H1 (cell line): ENCODE measurements around the gene DENND4B. TPM values are rescaled to one million over a fixed set of nuclear protein-coding genes. Genes with fewer than 3 reads are reported as not detected.

Experiments used
- KDM4A ChIP-seq: IDR thresholded peaks from one replicate; pipeline ENCODE4 v1.7.1; 2012; ENCODE audit warnings: low read depth, mild to moderate bottlenecking, moderate library complexity, low read length, inconsistent platforms; ENCODE audit not compliant: severe bottlenecking
- RNF2 ChIP-seq: fragments of 200-900, 300-1000 bp; sonication (generic); IDR thresholded peaks from 2 replicates; pipeline ENCODE4 v1.7.1; 2016; ENCODE audit warnings: borderline replicate concordance, low read depth, mild to moderate bottlenecking, antibody characterized with exemption, low read length; ENCODE audit not compliant: poor library complexity, severe bottlenecking; ENCODE audit errors: missing control alignments
- SAP30 ChIP-seq: fragments of 300-600 bp; sonication (generic); IDR thresholded peaks from 2 replicates; pipeline ENCODE4 v1.7.1; 2012; ENCODE audit warnings: low read length, moderate library complexity, mild to moderate bottlenecking, inconsistent platforms; ENCODE audit not compliant: insufficient read depth, insufficient replicate concordance
- TAF7 ChIP-seq: optimal IDR thresholded peaks from 2 replicates; pipeline ENCODE3; 2011; ENCODE audit warnings: low read depth, mild to moderate bottlenecking, inconsistent platforms, low read length, moderate library complexity, borderline replicate concordance
- YY1 ChIP-seq: IDR thresholded peaks from 2 replicates; pipeline ENCODE4 v1.6.1; 2011; ENCODE audit warnings: low read depth, mild to moderate bottlenecking, low read length
- polyA plus RNA-seq, 7 experiments: library from polyadenylated mRNA; depleted of rRNA in 3 of 7; stranded (reverse) in 5 of 7; unstranded in 2 of 7; fragments of >200 nt in 5 of 7; fragments of 200-250 nt in 2 of 7; gene quantifications; 1 replicate in 5 of 7; 2 replicates in 1 of 7; 4 replicates in 1 of 7; pipeline versions ENCODE4 v1.2.1 to v1.2.3, GENCODE V29; 2011 to 2013; ENCODE audit warnings: missing spikeins in 2 of 7, mixed read lengths in 2 of 7
- total RNA-seq: library from RNA; stranded (reverse); fragmentation: NEBNext Ultra II Directional; extraction: Animal tissue kit (Norgen Biotek cat#: 25700); gene quantifications from 2 replicates; pipeline ENCODE4 v1.2.1, GENCODE V29; 2021
- TF ChIP-seq, protein P1 (sequence below): IDR thresholded peaks from 2 replicates; pipeline ENCODE4 v1.6.1; 2012; ENCODE audit warnings: low read length, inconsistent platforms
- TF ChIP-seq, protein P2 (sequence below): fragments of 300-600 bp; sonication (generic); IDR thresholded peaks from 2 replicates; pipeline ENCODE4 v1.7.1; 2012; ENCODE audit warnings: low read length, moderate library complexity, mild to moderate bottlenecking, inconsistent platforms; ENCODE audit not compliant: insufficient replicate concordance

Gene DENND4B
- total and polyA plus RNA-seq, 2 of the 8 experiments (the other 6 are each of a cell fraction or from before 2014, with no cell fraction given): 45.6 to 61.1 TPM

DNA sequence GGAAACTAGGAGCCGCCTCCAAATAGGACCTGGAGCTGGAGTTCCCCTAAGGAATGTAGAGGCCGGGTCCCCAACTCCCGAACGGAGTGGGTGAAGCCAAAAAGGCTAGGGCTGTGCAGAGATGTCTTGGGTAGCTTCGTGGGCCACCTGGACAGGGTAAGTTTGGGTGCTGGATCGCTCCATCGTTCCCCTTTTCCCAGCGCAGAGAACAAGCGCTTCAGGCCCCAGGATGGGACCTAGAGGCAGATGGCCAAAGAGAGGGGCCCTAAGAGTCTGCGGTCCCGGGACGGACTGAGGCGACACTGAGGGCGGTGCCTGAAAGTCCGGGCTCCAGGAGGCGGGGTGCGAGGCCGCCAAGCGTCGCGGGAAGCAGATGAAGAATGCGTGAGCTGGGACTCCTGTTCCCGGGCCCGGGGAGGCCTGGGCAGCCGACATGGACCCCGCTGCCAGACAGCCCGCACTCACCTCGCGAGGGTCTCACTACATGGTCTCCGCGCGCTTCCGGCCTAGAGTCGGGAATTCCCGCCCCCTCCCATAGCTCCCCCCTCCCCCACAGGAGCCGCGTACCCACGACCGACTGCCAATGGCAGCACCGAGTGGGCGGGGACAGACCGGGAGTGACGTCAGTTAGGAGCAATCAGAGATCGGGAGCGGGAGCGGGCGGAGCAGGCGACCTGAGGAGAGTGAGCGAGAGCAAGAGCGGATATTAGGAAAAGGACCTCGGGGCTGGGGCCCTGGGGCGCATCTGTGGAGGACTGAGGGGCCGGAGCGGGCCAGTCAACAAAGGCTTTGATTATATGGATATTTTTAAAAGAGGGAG lies 16.7 kb upstream of the DENND4B start, which contains the start of gene SLC39A1 (continued):
- TF ChIP-seq TAF7 (no peak), YY1 (no peak), SAP30 (no peak), RNF2 (no peak), KDM4A (no peak)
- TF ChIP-seq, protein P1, sequence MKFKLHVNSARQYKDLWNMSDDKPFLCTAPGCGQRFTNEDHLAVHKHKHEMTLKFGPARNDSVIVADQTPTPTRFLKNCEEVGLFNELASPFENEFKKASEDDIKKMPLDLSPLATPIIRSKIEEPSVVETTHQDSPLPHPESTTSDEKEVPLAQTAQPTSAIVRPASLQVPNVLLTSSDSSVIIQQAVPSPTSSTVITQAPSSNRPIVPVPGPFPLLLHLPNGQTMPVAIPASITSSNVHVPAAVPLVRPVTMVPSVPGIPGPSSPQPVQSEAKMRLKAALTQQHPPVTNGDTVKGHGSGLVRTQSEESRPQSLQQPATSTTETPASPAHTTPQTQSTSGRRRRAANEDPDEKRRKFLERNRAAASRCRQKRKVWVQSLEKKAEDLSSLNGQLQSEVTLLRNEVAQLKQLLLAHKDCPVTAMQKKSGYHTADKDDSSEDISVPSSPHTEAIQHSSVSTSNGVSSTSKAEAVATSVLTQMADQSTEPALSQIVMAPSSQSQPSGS: no peak
- TF ChIP-seq, protein P2, sequence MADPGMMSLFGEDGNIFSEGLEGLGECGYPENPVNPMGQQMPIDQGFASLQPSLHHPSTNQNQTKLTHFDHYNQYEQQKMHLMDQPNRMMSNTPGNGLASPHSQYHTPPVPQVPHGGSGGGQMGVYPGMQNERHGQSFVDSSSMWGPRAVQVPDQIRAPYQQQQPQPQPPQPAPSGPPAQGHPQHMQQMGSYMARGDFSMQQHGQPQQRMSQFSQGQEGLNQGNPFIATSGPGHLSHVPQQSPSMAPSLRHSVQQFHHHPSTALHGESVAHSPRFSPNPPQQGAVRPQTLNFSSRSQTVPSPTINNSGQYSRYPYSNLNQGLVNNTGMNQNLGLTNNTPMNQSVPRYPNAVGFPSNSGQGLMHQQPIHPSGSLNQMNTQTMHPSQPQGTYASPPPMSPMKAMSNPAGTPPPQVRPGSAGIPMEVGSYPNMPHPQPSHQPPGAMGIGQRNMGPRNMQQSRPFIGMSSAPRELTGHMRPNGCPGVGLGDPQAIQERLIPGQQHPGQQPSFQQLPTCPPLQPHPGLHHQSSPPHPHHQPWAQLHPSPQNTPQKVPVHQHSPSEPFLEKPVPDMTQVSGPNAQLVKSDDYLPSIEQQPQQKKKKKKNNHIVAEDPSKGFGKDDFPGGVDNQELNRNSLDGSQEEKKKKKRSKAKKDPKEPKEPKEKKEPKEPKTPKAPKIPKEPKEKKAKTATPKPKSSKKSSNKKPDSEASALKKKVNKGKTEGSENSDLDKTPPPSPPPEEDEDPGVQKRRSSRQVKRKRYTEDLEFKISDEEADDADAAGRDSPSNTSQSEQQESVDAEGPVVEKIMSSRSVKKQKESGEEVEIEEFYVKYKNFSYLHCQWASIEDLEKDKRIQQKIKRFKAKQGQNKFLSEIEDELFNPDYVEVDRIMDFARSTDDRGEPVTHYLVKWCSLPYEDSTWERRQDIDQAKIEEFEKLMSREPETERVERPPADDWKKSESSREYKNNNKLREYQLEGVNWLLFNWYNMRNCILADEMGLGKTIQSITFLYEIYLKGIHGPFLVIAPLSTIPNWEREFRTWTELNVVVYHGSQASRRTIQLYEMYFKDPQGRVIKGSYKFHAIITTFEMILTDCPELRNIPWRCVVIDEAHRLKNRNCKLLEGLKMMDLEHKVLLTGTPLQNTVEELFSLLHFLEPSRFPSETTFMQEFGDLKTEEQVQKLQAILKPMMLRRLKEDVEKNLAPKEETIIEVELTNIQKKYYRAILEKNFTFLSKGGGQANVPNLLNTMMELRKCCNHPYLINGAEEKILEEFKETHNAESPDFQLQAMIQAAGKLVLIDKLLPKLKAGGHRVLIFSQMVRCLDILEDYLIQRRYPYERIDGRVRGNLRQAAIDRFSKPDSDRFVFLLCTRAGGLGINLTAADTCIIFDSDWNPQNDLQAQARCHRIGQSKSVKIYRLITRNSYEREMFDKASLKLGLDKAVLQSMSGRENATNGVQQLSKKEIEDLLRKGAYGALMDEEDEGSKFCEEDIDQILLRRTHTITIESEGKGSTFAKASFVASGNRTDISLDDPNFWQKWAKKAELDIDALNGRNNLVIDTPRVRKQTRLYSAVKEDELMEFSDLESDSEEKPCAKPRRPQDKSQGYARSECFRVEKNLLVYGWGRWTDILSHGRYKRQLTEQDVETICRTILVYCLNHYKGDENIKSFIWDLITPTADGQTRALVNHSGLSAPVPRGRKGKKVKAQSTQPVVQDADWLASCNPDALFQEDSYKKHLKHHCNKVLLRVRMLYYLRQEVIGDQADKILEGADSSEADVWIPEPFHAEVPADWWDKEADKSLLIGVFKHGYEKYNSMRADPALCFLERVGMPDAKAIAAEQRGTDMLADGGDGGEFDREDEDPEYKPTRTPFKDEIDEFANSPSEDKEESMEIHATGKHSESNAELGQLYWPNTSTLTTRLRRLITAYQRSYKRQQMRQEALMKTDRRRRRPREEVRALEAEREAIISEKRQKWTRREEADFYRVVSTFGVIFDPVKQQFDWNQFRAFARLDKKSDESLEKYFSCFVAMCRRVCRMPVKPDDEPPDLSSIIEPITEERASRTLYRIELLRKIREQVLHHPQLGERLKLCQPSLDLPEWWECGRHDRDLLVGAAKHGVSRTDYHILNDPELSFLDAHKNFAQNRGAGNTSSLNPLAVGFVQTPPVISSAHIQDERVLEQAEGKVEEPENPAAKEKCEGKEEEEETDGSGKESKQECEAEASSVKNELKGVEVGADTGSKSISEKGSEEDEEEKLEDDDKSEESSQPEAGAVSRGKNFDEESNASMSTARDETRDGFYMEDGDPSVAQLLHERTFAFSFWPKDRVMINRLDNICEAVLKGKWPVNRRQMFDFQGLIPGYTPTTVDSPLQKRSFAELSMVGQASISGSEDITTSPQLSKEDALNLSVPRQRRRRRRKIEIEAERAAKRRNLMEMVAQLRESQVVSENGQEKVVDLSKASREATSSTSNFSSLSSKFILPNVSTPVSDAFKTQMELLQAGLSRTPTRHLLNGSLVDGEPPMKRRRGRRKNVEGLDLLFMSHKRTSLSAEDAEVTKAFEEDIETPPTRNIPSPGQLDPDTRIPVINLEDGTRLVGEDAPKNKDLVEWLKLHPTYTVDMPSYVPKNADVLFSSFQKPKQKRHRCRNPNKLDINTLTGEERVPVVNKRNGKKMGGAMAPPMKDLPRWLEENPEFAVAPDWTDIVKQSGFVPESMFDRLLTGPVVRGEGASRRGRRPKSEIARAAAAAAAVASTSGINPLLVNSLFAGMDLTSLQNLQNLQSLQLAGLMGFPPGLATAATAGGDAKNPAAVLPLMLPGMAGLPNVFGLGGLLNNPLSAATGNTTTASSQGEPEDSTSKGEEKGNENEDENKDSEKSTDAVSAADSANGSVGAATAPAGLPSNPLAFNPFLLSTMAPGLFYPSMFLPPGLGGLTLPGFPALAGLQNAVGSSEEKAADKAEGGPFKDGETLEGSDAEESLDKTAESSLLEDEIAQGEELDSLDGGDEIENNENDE: no peak
